Ovary (tissue), 3 donors: Measurements from ENCODE around the gene DKK3.

Source experiments
- CTCF ChIP-seq, 3 donors: fragments of 450-650 bp in 2 of 3; fragments of 200-600 bp in 1 of 3; IDR thresholded peaks; one replicate each; pipeline versions ENCODE4 v1.5.1 to v1.8.0; 2016 to 2022; ENCODE audit warnings: antibody characterized with exemption in 3 of 3, mild to moderate bottlenecking in 1 of 3
- EP300 ChIP-seq: sonication (generic); formaldehyde crosslinking; IDR thresholded peaks from one replicate; pipeline ENCODE4 v1.6.1; 2017; ENCODE audit warnings: antibody characterized with exemption
- POLR2A ChIP-seq: fragments of 450-650 bp; IDR thresholded peaks from one replicate; pipeline ENCODE4 v1.6.1; 2017; ENCODE audit warnings: antibody characterized with exemption, mild to moderate bottlenecking, moderate library complexity
- donor health status: DM: no; HTN: no; CAD: no.

GRCh38 chr11:11973361-11973800 is 35.0 kb downstream of the DKK3 start:
- TF ChIP-seq CTCF (IDR thresholded peaks at IDR 0.05): no peak
- no peak for TF ChIP-seq POLR2A
- TF ChIP-seq EP300: no peak
